SK-MEL-5 (cell line): ENCODE measurements around the gene AGAP1. TPM values are rescaled to one million over a fixed set of nuclear protein-coding genes. Genes with fewer than 3 reads are reported as not detected.

Experiments
- DNase-seq: peaks from one replicate; pipeline ENCODE4 v3.0.0-alpha.2; 2016; ENCODE audit warnings: low read depth, low spot score
- in situ Hi-C: cut with HindIII; loops from 2 replicates; pipeline ENCODE4 v1.10.0; 2016; ENCODE audit warnings: low sequenced_read_pairs, high pct_unique_total_duplicates, low pct_unique_long_range_greater_than_20kb
- total RNA-seq: library from RNA; depleted of rRNA; stranded (reverse); fragments of >200 nt; shearing (Covaris generic); gene quantifications from 2 replicates; pipeline ENCODE4 v1.2.3, GENCODE V29; 2014

Gene AGAP1
- total RNA-seq, 1 experiment from 2014 or later, result 16.4 TPM

- DNase-seq, result no peak
- in situ Hi-C loops, result no loop called here
These were observed 369.6 kb downstream of the AGAP1 start for GRCh38 chr2:235863414-235863813.

- in situ Hi-C loops, result no loop called here
- DNase-seq, result no peak
These were observed 370.5 kb downstream of the AGAP1 start for GRCh38 chr2:235864302-235864701.

GRCh38 chr2:235864733-235865515 lies 371.1 kb downstream of the AGAP1 start:
- in situ Hi-C loops, result no loop called here
- DNase-seq, result no peak

- in situ Hi-C loops, result no loop called here
- no peak for DNase-seq
These were observed 372.5 kb downstream of the AGAP1 start for GRCh38 chr2:235866373-235866772.

- DNase-seq, result no peak
- in situ Hi-C loops, result no loop called here
These were observed 374.4 kb downstream of the AGAP1 start for GRCh38 chr2:235868224-235868623.

GRCh38 chr2:235868645-235869044 lies 374.8 kb downstream of the AGAP1 start:
- in situ Hi-C loops, result no loop called here
- no peak for DNase-seq

GRCh38 chr2:235870515-235870914 lies 376.7 kb downstream of the AGAP1 start:
- in situ Hi-C loops, result no loop called here
- DNase-seq, result no peak

- in situ Hi-C loops, result no loop called here
- DNase-seq, result no peak
These were observed 382.3 kb downstream of the AGAP1 start for GRCh38 chr2:235876099-235876679.

- in situ Hi-C loops, result no loop called here
These were observed 383.5 kb downstream of the AGAP1 start for GRCh38 chr2:235877275-235877802.

GRCh38 chr2:235879116-235879515 lies 385.3 kb downstream of the AGAP1 start:
- DNase-seq, result no peak
- in situ Hi-C loops, result no loop called here

More at GRCh38 chr2:235877275-235877802, 383.5 kb downstream of the AGAP1 start:
- no peak for DNase-seq

GRCh38 chr2:235883675-235884074 lies 389.8 kb downstream of the AGAP1 start:
- DNase-seq, result no peak
- in situ Hi-C loops, result no loop called here

- no peak for DNase-seq
- in situ Hi-C loops, result no loop called here
These were observed 395.4 kb downstream of the AGAP1 start for GRCh38 chr2:235889302-235889630.

GRCh38 chr2:235893129-235893698 lies 399.4 kb downstream of the AGAP1 start:
- in situ Hi-C loops, result no loop called here
- DNase-seq, result no peak

GRCh38 chr2:235894839-235895238 lies 401.0 kb downstream of the AGAP1 start:
- in situ Hi-C loops, result no loop called here
- no peak for DNase-seq

GRCh38 chr2:235896061-235896460 lies 402.2 kb downstream of the AGAP1 start:
- in situ Hi-C loops, result no loop called here
- DNase-seq, result no peak

GRCh38 chr2:235897992-235898391 lies 404.1 kb downstream of the AGAP1 start:
- DNase-seq, result no peak
- in situ Hi-C loops, result no loop called here

GRCh38 chr2:235898766-235899165 lies 404.9 kb downstream of the AGAP1 start:
- in situ Hi-C loops, result no loop called here
- no peak for DNase-seq

GRCh38 chr2:235900631-235901030 lies 406.8 kb downstream of the AGAP1 start:
- no peak for DNase-seq
- in situ Hi-C loops, result no loop called here

GRCh38 chr2:235901243-235901642 lies 407.4 kb downstream of the AGAP1 start:
- in situ Hi-C loops, result no loop called here
- no peak for DNase-seq
